ENCODE measurements around the gene TBC1D12. TPM values are rescaled to one million over a fixed set of nuclear protein-coding genes. Genes with fewer than 3 reads are reported as not detected.

Gene TBC1D12
- polyA plus RNA-seq, 1 donor from 2014 or later, result 27.9 TPM

GRCh38 chr10:94420516-94420915 lies 18.2 kb downstream of the TBC1D12 start:
- Histone ChIP-seq H3F3A (ENCODE audit: insufficient read depth, low read length, poor library complexity, severe bottlenecking) (no peaks in the 10 kb centered on the region), H2AFZ (ENCODE audit: low read depth, low read length) (no peak overlapping the region), H3K9me3 (ENCODE audit: low read length) (peaks cover 5% of the 10 kb centered on the region), H3K36me3 (ENCODE audit: insufficient read depth, low read length) (no peaks in the 10 kb centered on the region), H3K27ac (ENCODE audit: low read length) (no peak overlapping the region), H3K9me2 (ENCODE audit: insufficient read depth, low read length) (no peaks in the 10 kb centered on the region), H3K4me3 (ENCODE audit: low read length) (no peak overlapping the region), H4K20me1 (ENCODE audit: insufficient read depth) (no peaks in the 10 kb centered on the region), H3K27me3 (ENCODE audit: insufficient read depth, low read depth, low read length) (no peaks in the 10 kb centered on the region), H3K9ac (ENCODE audit: low read length) (no peak overlapping the region), H3K4me2 (ENCODE audit: low read length) (no peak overlapping the region), H3K79me2 (replicated peaks; ENCODE audit: insufficient read depth, low read length) (peaks cover 19% of the 10 kb centered on the region)
- no peak for TF ChIP-seq SMC3 (conservative IDR thresholded peaks at IDR 0.05; ENCODE audit: poor library complexity)
- no peak for TF ChIP-seq RAD21 (conservative IDR thresholded peaks at IDR 0.05)
- no peak for TF ChIP-seq CTCF (IDR thresholded peaks at IDR 0.05; ENCODE audit: poor library complexity, severe bottlenecking)
- TF ChIP-seq POLR2AphosphoS5 (IDR thresholded peaks at IDR 0.05), result no peak
- TF ChIP-seq MXI1 (conservative IDR thresholded peaks at IDR 0.05; ENCODE audit: poor library complexity, severe bottlenecking), result no peak
- no peak for TF ChIP-seq EZH2 (IDR thresholded peaks at IDR 0.05; ENCODE audit: borderline replicate concordance, insufficient read depth, low read length, poor library complexity, severe bottlenecking)
- no peak for TF ChIP-seq TAF1 (IDR thresholded peaks at IDR 0.05; ENCODE audit: low read depth)
- no peak for TF ChIP-seq EP300 (conservative IDR thresholded peaks at IDR 0.05; ENCODE audit: poor library complexity, severe bottlenecking)
- TF ChIP-seq REST (IDR thresholded peaks at IDR 0.05; ENCODE audit: borderline replicate concordance), result no peak

GRCh38 chr10:94420998-94421528 lies 18.7 kb downstream of the TBC1D12 start:
- no peak overlapping the region for H3K4me2 ChIP-seq (ENCODE audit: low read length)
- no peaks in the 10 kb centered on the region for H3F3A ChIP-seq (ENCODE audit: insufficient read depth, low read length, poor library complexity, severe bottlenecking)
- no peaks in the 10 kb centered on the region for H3K36me3 ChIP-seq (ENCODE audit: insufficient read depth, low read length)
- TF ChIP-seq EP300 (conservative IDR thresholded peaks at IDR 0.05; ENCODE audit: poor library complexity, severe bottlenecking) (no peak), TAF1 (IDR thresholded peaks at IDR 0.05; ENCODE audit: low read depth) (no peak), RAD21 (conservative IDR thresholded peaks at IDR 0.05) (no peak), MXI1 (conservative IDR thresholded peaks at IDR 0.05; ENCODE audit: poor library complexity, severe bottlenecking) (no peak), EZH2 (IDR thresholded peaks at IDR 0.05; ENCODE audit: borderline replicate concordance, insufficient read depth, low read length, poor library complexity, severe bottlenecking) (no peak), POLR2AphosphoS5 (IDR thresholded peaks at IDR 0.05) (no peak), REST (IDR thresholded peaks at IDR 0.05; ENCODE audit: borderline replicate concordance) (no peak), CTCF (IDR thresholded peaks at IDR 0.05; ENCODE audit: poor library complexity, severe bottlenecking) (no peak), SMC3 (conservative IDR thresholded peaks at IDR 0.05; ENCODE audit: poor library complexity) (no peak)
- no peaks in the 10 kb centered on the region for H3K9me2 ChIP-seq (ENCODE audit: insufficient read depth, low read length)
- no peak overlapping the region for H3K27ac ChIP-seq (ENCODE audit: low read length)
- H4K20me1 ChIP-seq (ENCODE audit: insufficient read depth), result no peaks in the 10 kb centered on the region
- peaks cover 21% of the 10 kb centered on the region for H3K79me2 ChIP-seq (replicated peaks; ENCODE audit: insufficient read depth, low read length)
- H3K9ac ChIP-seq (ENCODE audit: low read length), result no peak overlapping the region
- H3K27me3 ChIP-seq (ENCODE audit: insufficient read depth, low read depth, low read length), result no peaks in the 10 kb centered on the region
- H3K9me3 ChIP-seq (ENCODE audit: low read length), result peaks cover 5% of the 10 kb centered on the region
- H2AFZ ChIP-seq (ENCODE audit: low read depth, low read length), result no peak overlapping the region
- H3K4me3 ChIP-seq (ENCODE audit: low read length), result no peak overlapping the region
